Peyer's patch (tissue), 4 donors: ENCODE data around the gene ZDHHC19.

Source experiments
- CTCF ChIP-seq, 6 experiments: fragments of 450-650 bp in 4 of 6; fragments of 200-600 bp in 2 of 6; sonication (generic) in 1 of 6; IDR thresholded peaks; one replicate each; pipeline ENCODE4 v1.5.1; 2017 to 2019; ENCODE audit warnings: antibody characterized with exemption in 6 of 6, mild to moderate bottlenecking in 3 of 6, moderate library complexity in 1 of 6
- POLR2A ChIP-seq, 2 donors: fragments of 450-650 bp; IDR thresholded peaks; one replicate each; pipeline ENCODE4 v1.5.1; 2017; ENCODE audit warnings: antibody characterized with exemption in 2 of 2, mild to moderate bottlenecking in 2 of 2, moderate library complexity in 2 of 2

GRCh38 chr3:196163666-196164493 is 47.3 kb downstream of the ZDHHC19 start:
- TF ChIP-seq CTCF (IDR thresholded peaks at IDR 0.05) = no peak
- no peak for TF ChIP-seq POLR2A (IDR thresholded peaks at IDR 0.05)
